HL-60 (cell line): ENCODE measurements around the gene PYDC1.

ENCODE experiments used
- CTCF ChIP-seq: IDR thresholded peaks from one replicate; pipeline ENCODE4 v1.5.1; 2011; ENCODE audit warnings: low read length, control low read depth, inconsistent platforms; ENCODE audit not compliant: insufficient read depth
- REST ChIP-seq: IDR thresholded peaks from 2 replicates; pipeline ENCODE4 v1.6.1; 2012; ENCODE audit warnings: low read depth; ENCODE audit not compliant: insufficient replicate concordance

GRCh38 chr16:31204871-31205666 is 11.9 kb downstream of the PYDC1 start:
- TF ChIP-seq REST: no peak
- no peak for TF ChIP-seq CTCF
